GM12865 (cell line): ENCODE results near the gene LRRC55.

Source experiments
- DNase-seq: peaks from one replicate; pipeline ENCODE4 v3.0.0; 2010; ENCODE audit warnings: low read depth
- H3K4me3 ChIP-seq: 2 replicates; pipeline ENCODE4 v1.5.1; 2011; ENCODE audit warnings: mild to moderate bottlenecking, low read depth, low read length, control low read depth
- TF ChIP-seq, protein P1 (sequence below): IDR thresholded peaks from 2 replicates; pipeline ENCODE4 v1.5.1; 2011; ENCODE audit warnings: low read length, control low read depth, low read depth, inconsistent platforms; ENCODE audit not compliant: insufficient read depth; ENCODE audit errors: missing control alignments

The LRRC55 gene

GRCh38 chr11:57154739-57155138 is 27.0 kb upstream of the LRRC55 start:
- no peak for DNase-seq
- no peak overlapping the region for H3K4me3 ChIP-seq
- TF ChIP-seq, protein P1, sequence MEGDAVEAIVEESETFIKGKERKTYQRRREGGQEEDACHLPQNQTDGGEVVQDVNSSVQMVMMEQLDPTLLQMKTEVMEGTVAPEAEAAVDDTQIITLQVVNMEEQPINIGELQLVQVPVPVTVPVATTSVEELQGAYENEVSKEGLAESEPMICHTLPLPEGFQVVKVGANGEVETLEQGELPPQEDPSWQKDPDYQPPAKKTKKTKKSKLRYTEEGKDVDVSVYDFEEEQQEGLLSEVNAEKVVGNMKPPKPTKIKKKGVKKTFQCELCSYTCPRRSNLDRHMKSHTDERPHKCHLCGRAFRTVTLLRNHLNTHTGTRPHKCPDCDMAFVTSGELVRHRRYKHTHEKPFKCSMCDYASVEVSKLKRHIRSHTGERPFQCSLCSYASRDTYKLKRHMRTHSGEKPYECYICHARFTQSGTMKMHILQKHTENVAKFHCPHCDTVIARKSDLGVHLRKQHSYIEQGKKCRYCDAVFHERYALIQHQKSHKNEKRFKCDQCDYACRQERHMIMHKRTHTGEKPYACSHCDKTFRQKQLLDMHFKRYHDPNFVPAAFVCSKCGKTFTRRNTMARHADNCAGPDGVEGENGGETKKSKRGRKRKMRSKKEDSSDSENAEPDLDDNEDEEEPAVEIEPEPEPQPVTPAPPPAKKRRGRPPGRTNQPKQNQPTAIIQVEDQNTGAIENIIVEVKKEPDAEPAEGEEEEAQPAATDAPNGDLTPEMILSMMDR: no peak

DNA sequence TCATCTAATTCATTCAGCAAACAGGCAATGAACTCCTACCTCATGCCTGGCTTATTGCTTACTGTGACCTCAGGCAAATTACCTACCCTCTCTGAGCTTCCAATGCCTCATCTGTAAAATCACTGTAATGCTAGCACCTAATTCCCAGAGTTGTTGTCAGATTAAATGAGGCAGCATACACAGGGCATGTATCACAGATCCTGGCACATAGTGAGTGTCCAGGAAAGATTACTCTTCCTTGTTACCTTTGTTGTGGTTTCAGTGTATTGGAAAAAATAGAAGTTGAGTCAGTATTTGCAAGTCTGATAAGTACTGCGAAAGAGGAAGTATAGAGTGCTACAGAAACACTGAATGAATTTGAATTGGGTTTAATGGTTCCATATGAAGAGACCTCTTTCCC is 26.4 kb upstream of the LRRC55 start:
- TF ChIP-seq, protein P1: no peak
- H3K4me3 ChIP-seq: no peak overlapping the region
- no peak for DNase-seq

GRCh38 chr11:57155838-57156607 is 25.7 kb upstream of the LRRC55 start:
- H3K4me3 ChIP-seq: no peak overlapping the region
- TF ChIP-seq, protein P1: no peak
- no peak for DNase-seq

DNA sequence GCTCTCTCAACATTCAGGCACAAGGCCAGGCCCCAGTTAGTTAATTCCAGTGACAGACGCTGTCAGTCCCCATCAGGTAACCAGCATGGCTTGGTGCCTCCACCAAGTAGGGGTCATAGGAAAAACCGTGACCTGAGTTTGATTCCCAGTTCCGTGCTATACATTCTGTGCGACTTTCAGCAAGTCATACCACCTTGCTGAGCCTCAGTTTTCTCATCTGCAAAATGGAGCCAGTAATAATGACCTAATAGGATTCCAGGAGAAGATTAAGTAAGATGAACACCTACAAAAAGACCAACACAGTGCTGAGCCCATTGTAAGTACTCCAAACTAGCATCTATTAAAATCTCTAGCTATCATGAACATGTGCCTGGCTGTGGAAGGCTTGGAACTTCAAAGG is 24.8 kb upstream of the LRRC55 start:
- H3K4me3 ChIP-seq: no peak overlapping the region
- TF ChIP-seq, protein P1: no peak
- no peak for DNase-seq

DNA sequence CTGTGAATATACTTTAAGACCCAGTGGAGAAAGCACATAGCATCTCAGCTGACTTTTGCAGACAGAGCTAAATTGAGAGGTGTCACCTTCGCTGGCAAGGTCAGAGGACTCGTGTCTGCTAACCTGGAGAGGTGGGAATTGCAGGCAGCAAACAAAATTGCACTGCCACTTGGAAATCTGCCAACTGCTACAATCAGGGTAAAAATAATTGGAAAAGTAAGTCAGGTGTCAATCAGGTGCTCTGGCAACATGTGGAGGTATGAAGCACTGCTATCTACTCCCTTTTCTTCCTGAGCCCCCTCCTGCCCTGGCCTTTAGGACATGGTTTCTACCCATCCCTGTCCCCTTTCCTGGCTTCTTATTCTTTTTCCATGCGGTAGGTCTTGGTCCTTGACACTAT is 24.1 kb upstream of the LRRC55 start:
- DNase-seq: no peak
- no peak overlapping the region for H3K4me3 ChIP-seq
- TF ChIP-seq, protein P1: no peak

- TF ChIP-seq, protein P1: no peak
Measured at GRCh38 chr11:57158180-57158579, 23.6 kb upstream of the LRRC55 start.

DNA sequence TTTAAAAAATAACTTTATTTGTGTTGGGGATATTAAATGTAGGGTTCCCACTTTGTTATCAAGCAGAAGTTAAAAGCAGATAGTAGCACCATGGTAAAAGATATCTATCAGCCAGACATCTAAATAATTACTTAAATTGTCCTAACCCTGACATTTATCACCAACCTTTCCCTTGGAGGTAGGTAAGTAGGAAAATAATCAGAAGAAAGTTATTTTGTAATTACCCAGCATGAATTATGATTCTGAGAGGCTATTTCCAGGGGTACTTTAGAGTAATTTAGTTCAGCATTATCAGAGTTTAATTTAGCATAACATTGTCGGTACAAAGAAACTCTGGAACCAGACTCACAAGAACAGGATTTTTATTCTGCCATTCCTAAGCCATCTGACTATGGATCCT is 23.2 kb upstream of the LRRC55 start:
- no peak overlapping the region for H3K4me3 ChIP-seq
- TF ChIP-seq, protein P1: no peak
- DNase-seq: no peak

More at GRCh38 chr11:57158180-57158579, 23.6 kb upstream of the LRRC55 start:
- DNase-seq: no peak
- no peak overlapping the region for H3K4me3 ChIP-seq
